Measurements from ENCODE around the gene MYO18A. TPM values are rescaled to one million over a fixed set of nuclear protein-coding genes. Genes with fewer than 3 reads are reported as not detected.

Gene MYO18A
- total and polyA plus RNA-seq, 7 experiments from 2014 or later, result 10.2 to 144 (median 95.3) TPM

DNA sequence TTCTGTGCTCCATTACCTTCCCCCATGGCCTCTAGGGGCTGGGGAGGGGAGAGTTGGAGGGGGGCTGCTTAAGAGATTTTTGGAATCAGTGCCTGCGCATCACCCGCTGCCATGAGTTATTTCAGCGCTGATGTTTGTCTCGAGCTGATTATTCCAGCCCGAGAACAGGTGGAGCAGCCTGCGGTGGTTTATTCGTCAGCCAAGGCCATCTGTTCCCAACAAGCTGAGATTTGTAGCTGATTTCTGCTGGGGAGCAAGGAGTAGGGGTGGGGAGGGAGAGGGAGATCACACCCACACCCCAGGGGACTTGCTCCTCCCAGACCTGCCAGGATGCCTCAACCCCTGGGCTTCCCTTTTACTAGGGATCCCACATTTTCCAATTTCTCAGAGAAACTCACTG is 114.2 kb downstream of the MYO18A start:
- Mint-ChIP-seq H3K9me3 (peaks cover 0 to 2% (median 0%) of the 10 kb centered on the region in 11 donors), H3K27ac (no peak overlapping the region), H3K36me3 (peaks cover 0 to 3% (median 0%) of the 10 kb centered on the region in 5 donors), H3K4me3 (no peak overlapping the region), H3K4me1 (no peaks in the 10 kb centered on the region), H3K27me3 (peaks cover 0 to 6% (median 0%) of the 10 kb centered on the region in 5 donors)
- no peaks in the 10 kb centered on the region for H3K27me3 ChIP-seq (ENCODE audit: control insufficient read depth in 2 of 2, insufficient read depth in 2 of 2, low read length in 2 of 2)
- H3K36me3 ChIP-seq (ENCODE audit: control insufficient read depth in 2 of 3, insufficient read depth in 3 of 3, low read length in 3 of 3), result no peaks in the 10 kb centered on the region
- H3K9me3 ChIP-seq (ENCODE audit: control insufficient read depth in 2 of 3, low read length in 3 of 3), result no peaks in the 10 kb centered on the region
- ChIA-PET POLR2A (no interaction called here), CTCF (no interaction called here)
- no peak overlapping the region for H3K4me3 ChIP-seq (ENCODE audit: low read length)
- intact Hi-C loops (cut with micrococcal nuclease), result no loop called here
- DNase-seq (no peak), ATAC-seq (no peak)
- H3K4me1 ChIP-seq (ENCODE audit: control insufficient read depth in 2 of 2, insufficient read depth in 2 of 2, low read length in 2 of 2), result no peaks in the 10 kb centered on the region
- no peak overlapping the region for H3K27ac ChIP-seq (ENCODE audit: low read depth, low read length)

- H3K27me3 Mint-ChIP-seq, result peaks cover 0 to 6% (median 0%) of the 10 kb centered on the region in 5 donors
- Histone ChIP-seq H3K27me3 (ENCODE audit: control insufficient read depth in 2 of 2, insufficient read depth in 2 of 2, low read length in 2 of 2) (no peaks in the 10 kb centered on the region), H3K4me3 (ENCODE audit: low read length) (no peak overlapping the region), H3K9me3 (ENCODE audit: control insufficient read depth in 2 of 3, low read length in 3 of 3) (no peaks in the 10 kb centered on the region), H3K4me1 (ENCODE audit: control insufficient read depth in 2 of 2, insufficient read depth in 2 of 2, low read length in 2 of 2) (no peaks in the 10 kb centered on the region), H3K27ac (ENCODE audit: low read depth, low read length) (no peak overlapping the region), H3K36me3 (ENCODE audit: control insufficient read depth in 2 of 3, insufficient read depth in 3 of 3, low read length in 3 of 3) (no peaks in the 10 kb centered on the region)
- ATAC-seq, result no peak
- H3K36me3 Mint-ChIP-seq, result peaks cover 0 to 4% (median 0%) of the 10 kb centered on the region in 5 donors
- CTCF ChIA-PET, result interaction anchor here (1.0 kb wide), 1 partner anchor 48 kb away, joined by 3 read pairs; no protein-coding TSS in a partner anchor
- no peak for DNase-seq
- POLR2A ChIA-PET, result no interaction called here
- H3K4me3 Mint-ChIP-seq, result no peak overlapping the region
- H3K4me1 Mint-ChIP-seq, result peaks cover 0 to 4% (median 0%) of the 10 kb centered on the region in 7 donors
- intact Hi-C loops (cut with micrococcal nuclease), result no loop called here
- H3K27ac Mint-ChIP-seq, result no peak overlapping the region
- H3K9me3 Mint-ChIP-seq, result peaks cover 0 to 2% (median 0%) of the 10 kb centered on the region in 11 donors
Observed at GRCh38 chr17:29063992-29064391, 116.2 kb downstream of the MYO18A start.

DNA sequence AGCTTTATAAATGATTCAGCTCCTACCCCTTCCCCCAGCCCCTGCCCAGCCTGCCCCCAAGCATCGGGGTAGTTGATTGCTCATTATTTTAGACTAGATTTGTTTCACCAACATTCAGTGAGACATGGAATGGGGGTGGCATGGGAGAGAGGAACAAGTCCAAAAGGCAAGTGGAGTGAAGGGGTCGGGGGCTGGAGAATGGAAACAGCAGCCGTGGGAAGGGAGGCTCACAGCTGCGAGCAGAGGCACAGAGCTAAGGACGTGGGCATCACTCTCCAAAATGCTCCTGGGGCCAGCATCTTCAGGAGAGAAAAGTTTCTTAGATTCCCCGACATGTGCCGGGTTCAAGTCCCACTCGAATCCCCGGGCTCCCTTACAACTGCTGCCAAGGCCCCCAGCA is 118.0 kb downstream of the MYO18A start:
- Histone ChIP-seq H3K27ac (ENCODE audit: low read depth, low read length) (no peak overlapping the region), H3K4me1 (ENCODE audit: control insufficient read depth in 2 of 2, insufficient read depth in 2 of 2, low read length in 2 of 2) (no peaks in the 10 kb centered on the region), H3K27me3 (ENCODE audit: control insufficient read depth in 2 of 2, insufficient read depth in 2 of 2, low read length in 2 of 2) (no peaks in the 10 kb centered on the region), H3K36me3 (ENCODE audit: control insufficient read depth in 2 of 3, insufficient read depth in 3 of 3, low read length in 3 of 3) (no peaks in the 10 kb centered on the region), H3K9me3 (ENCODE audit: control insufficient read depth in 2 of 3, low read length in 3 of 3) (no peaks in the 10 kb centered on the region), H3K4me3 (ENCODE audit: low read length) (no peak overlapping the region)
- intact Hi-C loops (cut with micrococcal nuclease), result no loop called here
- DNase-seq (no peak), ATAC-seq (no peak)
- Mint-ChIP-seq H3K36me3 (peaks cover 0 to 4% (median 0%) of the 10 kb centered on the region in 5 donors), H3K4me3 (no peak overlapping the region), H3K9me3 (peaks cover 0 to 2% (median 0%) of the 10 kb centered on the region in 11 donors), H3K27ac (no peak overlapping the region), H3K27me3 (peaks cover 0 to 6% (median 0%) of the 10 kb centered on the region in 5 donors), H3K4me1 (peaks cover 0 to 4% (median 0%) of the 10 kb centered on the region in 7 donors)
- CTCF ChIA-PET, result no interaction called here
- POLR2A ChIA-PET, result no interaction called here

DNA sequence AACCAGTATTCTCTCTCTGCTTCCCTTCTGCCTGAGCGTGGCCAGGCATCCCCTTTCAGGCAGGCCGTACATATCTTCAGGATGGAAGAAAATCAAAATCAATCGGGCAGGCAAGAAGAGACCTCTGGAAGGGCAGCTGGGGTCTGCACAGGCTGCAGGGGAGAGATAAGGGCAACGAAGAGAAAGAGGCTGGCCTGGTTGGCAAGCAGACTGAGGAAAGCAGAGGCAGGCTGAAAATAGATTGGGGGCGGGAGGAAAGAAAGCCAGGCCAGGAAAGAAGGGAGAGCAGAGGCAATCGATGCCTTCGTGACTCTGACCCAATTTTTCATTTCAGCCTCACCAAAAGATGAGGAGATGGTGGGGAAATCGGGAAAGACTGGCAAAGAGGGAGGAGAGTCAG is 119.2 kb downstream of the MYO18A start:
- no peaks in the 10 kb centered on the region for H3K27me3 ChIP-seq (ENCODE audit: control insufficient read depth in 2 of 2, insufficient read depth in 2 of 2, low read length in 2 of 2)
- Mint-ChIP-seq H3K4me3 (no peak overlapping the region), H3K4me1 (peaks cover 0 to 4% (median 0%) of the 10 kb centered on the region in 7 donors), H3K36me3 (peaks cover 0 to 4% (median 0%) of the 10 kb centered on the region in 5 donors), H3K9me3 (peaks cover 0 to 2% (median 0%) of the 10 kb centered on the region in 11 donors), H3K27ac (peak overlapping the region in 1 of 9 donors; percentile 10), H3K27me3 (peaks cover 0 to 8% (median 0%) of the 10 kb centered on the region in 5 donors)
- no peaks in the 10 kb centered on the region for H3K36me3 ChIP-seq (ENCODE audit: control insufficient read depth in 2 of 3, insufficient read depth in 3 of 3, low read length in 3 of 3)
- intact Hi-C loops (cut with micrococcal nuclease), result no loop called here
- H3K27ac ChIP-seq (ENCODE audit: low read depth, low read length), result no peak overlapping the region
- no peak overlapping the region for H3K4me3 ChIP-seq (ENCODE audit: low read length)
- no peak for ATAC-seq
- no peaks in the 10 kb centered on the region for H3K9me3 ChIP-seq (ENCODE audit: control insufficient read depth in 2 of 3, low read length in 3 of 3)
- ChIA-PET POLR2A (no interaction called here), CTCF (no interaction called here)
- DNase-seq, result no peak
- H3K4me1 ChIP-seq (ENCODE audit: control insufficient read depth in 2 of 2, insufficient read depth in 2 of 2, low read length in 2 of 2), result no peaks in the 10 kb centered on the region

GRCh38 chr17:29060475-29060874 is 119.7 kb downstream of the MYO18A start:
- H3K9me3 Mint-ChIP-seq, result peaks cover 0 to 2% (median 0%) of the 10 kb centered on the region in 11 donors
- Histone ChIP-seq H3K27me3 (ENCODE audit: control insufficient read depth in 2 of 2, insufficient read depth in 2 of 2, low read length in 2 of 2) (no peaks in the 10 kb centered on the region), H3K36me3 (ENCODE audit: control insufficient read depth in 2 of 3, insufficient read depth in 3 of 3, low read length in 3 of 3) (no peaks in the 10 kb centered on the region), H3K27ac (ENCODE audit: low read depth, low read length) (no peak overlapping the region), H3K4me1 (ENCODE audit: control insufficient read depth in 2 of 2, insufficient read depth in 2 of 2, low read length in 2 of 2) (no peaks in the 10 kb centered on the region), H3K4me3 (ENCODE audit: low read length) (no peak overlapping the region), H3K9me3 (ENCODE audit: control insufficient read depth in 2 of 3, low read length in 3 of 3) (no peaks in the 10 kb centered on the region)
- no peak for DNase-seq
- peak overlapping the region in 1 of 9 donors; percentile 10 for H3K27ac Mint-ChIP-seq
- no peak for ATAC-seq
- peaks cover 0 to 4% (median 0%) of the 10 kb centered on the region in 5 donors for H3K36me3 Mint-ChIP-seq
- H3K4me1 Mint-ChIP-seq, result peaks cover 0 to 4% (median 0%) of the 10 kb centered on the region in 7 donors
- POLR2A ChIA-PET, result no interaction called here
- intact Hi-C loops (cut with micrococcal nuclease), result no loop called here
- CTCF ChIA-PET, result no interaction called here
- H3K27me3 Mint-ChIP-seq, result peaks cover 0 to 8% (median 0%) of the 10 kb centered on the region in 5 donors
- no peak overlapping the region for H3K4me3 Mint-ChIP-seq

DNA sequence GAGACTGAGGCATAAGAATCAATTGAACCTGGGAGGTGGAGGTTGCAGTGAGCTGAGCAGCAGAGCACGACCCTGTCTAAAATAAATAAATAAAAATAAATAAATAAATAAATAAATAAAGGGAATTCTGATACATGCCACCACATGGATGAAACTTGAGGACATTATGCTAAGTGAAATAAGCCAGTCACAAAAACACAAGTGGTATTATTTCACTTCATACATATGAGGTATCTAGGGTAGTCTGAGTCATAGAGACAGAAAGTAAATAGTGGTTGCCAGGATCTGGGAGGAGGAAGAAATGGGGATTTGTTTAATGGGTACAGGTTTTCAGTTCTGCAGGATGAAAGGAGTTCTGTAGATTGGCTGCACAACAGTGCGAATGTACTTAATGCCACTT is 120.9 kb downstream of the MYO18A start:
- no peak overlapping the region for H3K27ac Mint-ChIP-seq
- Histone ChIP-seq H3K27ac (ENCODE audit: low read depth, low read length) (no peak overlapping the region), H3K4me3 (ENCODE audit: low read length) (no peak overlapping the region), H3K9me3 (ENCODE audit: control insufficient read depth in 2 of 3, low read length in 3 of 3) (no peaks in the 10 kb centered on the region), H3K4me1 (ENCODE audit: control insufficient read depth in 2 of 2, insufficient read depth in 2 of 2, low read length in 2 of 2) (no peaks in the 10 kb centered on the region), H3K36me3 (ENCODE audit: control insufficient read depth in 2 of 3, insufficient read depth in 3 of 3, low read length in 3 of 3) (no peaks in the 10 kb centered on the region), H3K27me3 (ENCODE audit: control insufficient read depth in 2 of 2, insufficient read depth in 2 of 2, low read length in 2 of 2) (no peaks in the 10 kb centered on the region)
- H3K9me3 Mint-ChIP-seq, result no peaks in the 10 kb centered on the region
- no peak overlapping the region for H3K4me3 Mint-ChIP-seq
- H3K4me1 Mint-ChIP-seq, result peaks cover 0 to 4% (median 0%) of the 10 kb centered on the region in 7 donors
- ATAC-seq, result no peak
- peaks cover 0 to 4% (median 0%) of the 10 kb centered on the region in 5 donors for H3K36me3 Mint-ChIP-seq
- ChIA-PET CTCF (interaction anchor here (0.6 kb wide), 1 partner anchor 18 kb away, joined by 3 read pairs; no protein-coding TSS in a partner anchor), POLR2A (no interaction called here)
- DNase-seq, result no peak
- peaks cover 0 to 8% (median 0%) of the 10 kb centered on the region in 5 donors for H3K27me3 Mint-ChIP-seq
- intact Hi-C loops (cut with micrococcal nuclease), result no loop called here

- Mint-ChIP-seq H3K4me1 (peaks cover 0 to 4% (median 0%) of the 10 kb centered on the region in 7 donors), H3K9me3 (no peaks in the 10 kb centered on the region), H3K36me3 (peaks cover 0 to 4% (median 0%) of the 10 kb centered on the region in 5 donors), H3K27me3 (peaks cover 0 to 8% (median 0%) of the 10 kb centered on the region in 5 donors), H3K4me3 (no peak overlapping the region), H3K27ac (no peak overlapping the region)
- Histone ChIP-seq H3K36me3 (ENCODE audit: control insufficient read depth in 2 of 3, insufficient read depth in 3 of 3, low read length in 3 of 3) (no peaks in the 10 kb centered on the region), H3K9me3 (ENCODE audit: control insufficient read depth in 2 of 3, low read length in 3 of 3) (no peaks in the 10 kb centered on the region), H3K27me3 (ENCODE audit: control insufficient read depth in 2 of 2, insufficient read depth in 2 of 2, low read length in 2 of 2) (no peaks in the 10 kb centered on the region), H3K4me1 (ENCODE audit: control insufficient read depth in 2 of 2, insufficient read depth in 2 of 2, low read length in 2 of 2) (no peaks in the 10 kb centered on the region), H3K27ac (ENCODE audit: low read depth, low read length) (no peak overlapping the region), H3K4me3 (ENCODE audit: low read length) (no peak overlapping the region)
- intact Hi-C loops (cut with micrococcal nuclease), result no loop called here
- ATAC-seq (no peak), DNase-seq (no peak)
- ChIA-PET CTCF (interaction anchor here (0.6 kb wide), 1 partner anchor 17 kb away, joined by 3 read pairs; no protein-coding TSS in a partner anchor), POLR2A (no interaction called here)
Observed at GRCh38 chr17:29058391-29058790, 121.8 kb downstream of the MYO18A start.
